ENCODE measurements around the gene DNAJC5G.

DNA sequence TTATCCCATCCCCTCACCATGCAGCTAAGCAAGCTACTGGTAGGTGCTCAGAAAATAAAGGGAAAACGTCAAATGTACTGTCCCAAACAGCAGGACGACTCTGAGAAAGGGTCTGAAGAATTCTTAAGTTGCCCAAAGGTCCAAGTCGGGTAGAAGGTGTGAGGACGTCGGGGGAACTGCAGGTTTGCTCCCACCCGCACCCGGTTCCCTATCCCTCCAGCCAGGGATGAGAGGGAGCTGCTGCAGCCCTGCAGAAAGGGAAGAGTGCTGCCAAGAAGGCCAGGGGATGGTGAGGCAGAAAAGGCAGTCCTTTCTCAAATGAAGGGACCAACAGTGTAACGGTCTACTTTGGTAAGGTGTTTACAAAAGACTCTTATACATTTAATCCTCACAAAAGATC, 39.9 kb downstream of the DNAJC5G start:
- TF ChIP-seq, protein P1, sequence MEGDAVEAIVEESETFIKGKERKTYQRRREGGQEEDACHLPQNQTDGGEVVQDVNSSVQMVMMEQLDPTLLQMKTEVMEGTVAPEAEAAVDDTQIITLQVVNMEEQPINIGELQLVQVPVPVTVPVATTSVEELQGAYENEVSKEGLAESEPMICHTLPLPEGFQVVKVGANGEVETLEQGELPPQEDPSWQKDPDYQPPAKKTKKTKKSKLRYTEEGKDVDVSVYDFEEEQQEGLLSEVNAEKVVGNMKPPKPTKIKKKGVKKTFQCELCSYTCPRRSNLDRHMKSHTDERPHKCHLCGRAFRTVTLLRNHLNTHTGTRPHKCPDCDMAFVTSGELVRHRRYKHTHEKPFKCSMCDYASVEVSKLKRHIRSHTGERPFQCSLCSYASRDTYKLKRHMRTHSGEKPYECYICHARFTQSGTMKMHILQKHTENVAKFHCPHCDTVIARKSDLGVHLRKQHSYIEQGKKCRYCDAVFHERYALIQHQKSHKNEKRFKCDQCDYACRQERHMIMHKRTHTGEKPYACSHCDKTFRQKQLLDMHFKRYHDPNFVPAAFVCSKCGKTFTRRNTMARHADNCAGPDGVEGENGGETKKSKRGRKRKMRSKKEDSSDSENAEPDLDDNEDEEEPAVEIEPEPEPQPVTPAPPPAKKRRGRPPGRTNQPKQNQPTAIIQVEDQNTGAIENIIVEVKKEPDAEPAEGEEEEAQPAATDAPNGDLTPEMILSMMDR (IDR thresholded peaks at IDR 0.05), result no peak
- TF ChIP-seq EZH2 (IDR thresholded peaks at IDR 0.05), result no peak

All from neural progenitor cell (in vitro differentiated cells).